Astrocyte (in vitro differentiated cells and primary cell): ENCODE measurements around the gene PRR36.

Experiments
- EZH2 ChIP-seq: IDR thresholded peaks from 2 replicates; pipeline ENCODE4 v1.6.1; 2012; ENCODE audit warnings: mild to moderate bottlenecking, low read length, inconsistent platforms; ENCODE audit not compliant: insufficient read depth
- TF ChIP-seq, protein P1 (sequence below): IDR thresholded peaks from 2 replicates; pipeline ENCODE4 v1.5.1; 2011; ENCODE audit warnings: low read depth, mild to moderate bottlenecking, inconsistent platforms, low read length, moderate library complexity; ENCODE audit not compliant: insufficient read depth

GRCh38 chr19:7839476-7839875 is 34.7 kb downstream of the PRR36 start:
- TF ChIP-seq EZH2, result no peak
- TF ChIP-seq, protein P1, sequence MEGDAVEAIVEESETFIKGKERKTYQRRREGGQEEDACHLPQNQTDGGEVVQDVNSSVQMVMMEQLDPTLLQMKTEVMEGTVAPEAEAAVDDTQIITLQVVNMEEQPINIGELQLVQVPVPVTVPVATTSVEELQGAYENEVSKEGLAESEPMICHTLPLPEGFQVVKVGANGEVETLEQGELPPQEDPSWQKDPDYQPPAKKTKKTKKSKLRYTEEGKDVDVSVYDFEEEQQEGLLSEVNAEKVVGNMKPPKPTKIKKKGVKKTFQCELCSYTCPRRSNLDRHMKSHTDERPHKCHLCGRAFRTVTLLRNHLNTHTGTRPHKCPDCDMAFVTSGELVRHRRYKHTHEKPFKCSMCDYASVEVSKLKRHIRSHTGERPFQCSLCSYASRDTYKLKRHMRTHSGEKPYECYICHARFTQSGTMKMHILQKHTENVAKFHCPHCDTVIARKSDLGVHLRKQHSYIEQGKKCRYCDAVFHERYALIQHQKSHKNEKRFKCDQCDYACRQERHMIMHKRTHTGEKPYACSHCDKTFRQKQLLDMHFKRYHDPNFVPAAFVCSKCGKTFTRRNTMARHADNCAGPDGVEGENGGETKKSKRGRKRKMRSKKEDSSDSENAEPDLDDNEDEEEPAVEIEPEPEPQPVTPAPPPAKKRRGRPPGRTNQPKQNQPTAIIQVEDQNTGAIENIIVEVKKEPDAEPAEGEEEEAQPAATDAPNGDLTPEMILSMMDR, result no peak
